K562 (cell line): Measurements from ENCODE around the gene ZBTB7A. TPM values are rescaled to one million over a fixed set of nuclear protein-coding genes. Genes with fewer than 3 reads are reported as not detected.

Source experiments
- ATAC-seq: fragments of 200-7000 bp; cut with Tn5 transposase; 3 replicates; pipeline ENCODE4 v1.9.1; 2020; ENCODE audit warnings: moderate library complexity
- BruUV-seq: library from RNA; stranded (reverse); fragments of 400-500 nt; replicated peaks from 2 replicates; lab custom pipeline; 2021; lab: Mats Ljungman, UMichigan
- CTCF ChIA-PET: fragments of 300-600 bp; formaldehyde crosslinking; extraction: SDS; loops from one replicate; lab custom pipeline; 2021; ENCODE audit warnings: low intra/inter-chr PET ratio; lab: Yijun Ruan, JAX
- POLR2A ChIA-PET: fragments of 300-600, 350-650 bp; sonication (Branson Sonifier 250); formaldehyde crosslinking; extraction: SDS; loops from one replicate; lab custom pipeline; 2021; ENCODE audit warnings: antibody characterized with exemption, inconsistent platforms; lab: Yijun Ruan, JAX
- DNase-seq, 4 experiments: peaks; one replicate each; pipeline versions ENCODE4 v3.0.0 to v3.0.0-alpha.2; 2011 to 2018; ENCODE audit warnings: low spot score in 3 of 4, mixed read lengths in 3 of 4; ENCODE audit errors: extremely low read depth in 1 of 4
- FAIRE-seq: peaks from 2 replicates; lab custom pipeline; 2011; peaks lifted over from hg19 to GRCh38; lab: Jason Lieb, UNC
- H2AFZ ChIP-seq: 2 replicates; pipeline ENCODE4 v1.6.0; 2011; ENCODE audit warnings: low read depth, low read length, control low read depth, inconsistent platforms
- H3K27ac ChIP-seq: fragments of 200-600 bp; 3 replicates; pipeline ENCODE4 v1.8.0; 2011; ENCODE audit warnings: low read depth, mild to moderate bottlenecking, control low read depth, inconsistent platforms, low read length, moderate library complexity, mixed read lengths; ENCODE audit errors: extremely low read depth
- H3K27me3 ChIP-seq, 2 experiments: fragments of 300-600 bp in 1 of 2; 2 replicates in 1 of 2; 3 replicates in 1 of 2; pipeline versions ENCODE4 v1.6.0 to v1.8.0; 2011; ENCODE audit warnings: inconsistent platforms in 2 of 2, low read length in 2 of 2, mild to moderate bottlenecking in 1 of 2, mixed read lengths in 1 of 2, moderate library complexity in 1 of 2; ENCODE audit not compliant: control insufficient read depth in 2 of 2, insufficient read depth in 2 of 2
- H3K36me3 ChIP-seq: fragments of 300-600 bp; 3 replicates; pipeline ENCODE4 v1.8.0; 2011; ENCODE audit warnings: mild to moderate bottlenecking, low read length, inconsistent platforms; ENCODE audit not compliant: control insufficient read depth, insufficient read depth
- H3K4me1 ChIP-seq, 2 experiments: fragments of 200-600 bp in 1 of 2; replicated peaks in 1 of 2; 2 replicates in 1 of 2; 3 replicates in 1 of 2; pipeline versions ENCODE4 v1.5.1 to v1.8.0; 2011; ENCODE audit warnings: inconsistent platforms in 2 of 2, low read length in 2 of 2, mild to moderate bottlenecking in 1 of 2, mixed read lengths in 1 of 2, moderate library complexity in 1 of 2; ENCODE audit not compliant: control insufficient read depth in 2 of 2, insufficient read depth in 2 of 2
- H3K4me2 ChIP-seq: 2 replicates; pipeline ENCODE4 v1.6.1; 2011; ENCODE audit warnings: low read length, control low read depth, inconsistent platforms, mixed read lengths; ENCODE audit not compliant: insufficient read depth
- H3K4me3 ChIP-seq: fragments of 200-600 bp; sonication (generic), shearing (Covaris generic); 2 replicates; pipeline ENCODE4 v1.5.1; 2016; ENCODE audit warnings: control low read depth, inconsistent platforms
- H3K79me2 ChIP-seq: fragments of 200-600 bp; 3 replicates; pipeline ENCODE4 v1.8.0; 2011; ENCODE audit warnings: low read length, inconsistent platforms; ENCODE audit not compliant: control insufficient read depth, insufficient read depth
- H3K9ac ChIP-seq, 2 experiments: 2 replicates each; pipeline versions ENCODE4 v1.6.0 to v1.6.1; 2011; ENCODE audit warnings: low read depth in 2 of 2, low read length in 2 of 2, control low read depth in 1 of 2, inconsistent platforms in 1 of 2, mild to moderate bottlenecking in 1 of 2, mixed read lengths in 1 of 2; ENCODE audit not compliant: insufficient read depth in 1 of 2
- H3K9me1 ChIP-seq: one replicate; pipeline ENCODE4 v1.6.0; 2011; ENCODE audit warnings: inconsistent platforms, mild to moderate bottlenecking, low read length, moderate library complexity; ENCODE audit not compliant: control insufficient read depth, insufficient read depth
- H3K9me3 ChIP-seq: replicated peaks from 2 replicates; pipeline ENCODE4 v1.5.1; 2011; ENCODE audit warnings: low read depth, low read length, inconsistent platforms; ENCODE audit not compliant: control insufficient read depth, insufficient read depth
- H4K20me1 ChIP-seq: replicated peaks from 2 replicates; pipeline ENCODE4 v1.6.1; 2011; ENCODE audit warnings: low read length, inconsistent platforms, mixed read lengths; ENCODE audit not compliant: control insufficient read depth, insufficient read depth
- CBX2 ChIP-seq: fragments of 200-600 bp; sonication (generic); IDR thresholded peaks from one replicate; pipeline ENCODE4 v1.6.1; 2012; ENCODE audit warnings: mild to moderate bottlenecking, low read length, inconsistent platforms; ENCODE audit not compliant: insufficient read depth, poor library complexity, severe bottlenecking
- CTBP1 ChIP-seq: fragments of 450-650 bp; IDR thresholded peaks from 2 replicates; pipeline ENCODE4 v1.6.1; 2016; ENCODE audit warnings: borderline replicate concordance
- HNRNPL ChIP-seq: fragments of 200-400 bp; formaldehyde crosslinking; IDR thresholded peaks from 2 replicates; pipeline ENCODE4 v1.6.1; 2017; ENCODE audit warnings: low read depth, mild to moderate bottlenecking, low read length
- MEF2D ChIP-seq: conservative IDR thresholded peaks from 2 replicates; pipeline ENCODE4 v1.6.1; 2016; ENCODE audit warnings: low read depth, missing genetic modification characterization, missing compliant biosample characterization
- POLR2G ChIP-seq: fragments of 200-400 bp; formaldehyde crosslinking; IDR thresholded peaks from 2 replicates; pipeline ENCODE4 v1.6.1; 2017; ENCODE audit warnings: low read depth, mild to moderate bottlenecking, antibody characterized with exemption, low read length, moderate library complexity
- PTBP1 ChIP-seq: fragments of 200-400 bp; formaldehyde crosslinking; IDR thresholded peaks from 2 replicates; pipeline ENCODE4 v1.6.1; 2017; ENCODE audit warnings: low read depth, low read length
- TEAD1 ChIP-seq, 2 experiments: fragments of 450-650 bp in 1 of 2; sonication (generic) in 1 of 2; formaldehyde crosslinking; IDR thresholded peaks; 2 replicates each; pipeline versions ENCODE4 v1.4.0 to v1.8.0; 2020 to 2022; ENCODE audit warnings: mild to moderate bottlenecking in 2 of 2, missing genetic modification reagents in 1 of 2
- TFAM ChIP-seq: fragments of 250-450 bp; sonication (Bioruptor Pico); conservative IDR thresholded peaks from 2 replicates; pipeline ENCODE4 v1.5.0; 2021; ENCODE audit warnings: mild to moderate bottlenecking, moderate library complexity
- ZNF239 ChIP-seq: fragments of 250-450 bp; sonication (Bioruptor Pico); IDR thresholded peaks from 2 replicates; pipeline ENCODE4 v1.4.0; 2020; ENCODE audit warnings: mild to moderate bottlenecking
- WGBS: fragments of 100-300 bp; shearing (Covaris generic); methylation state at CpG from one replicate; pipeline ENCODE4 v1.1.6; 2016; ENCODE audit warnings: low coverage, mixed read lengths; ENCODE audit not compliant: insufficient coverage; ENCODE audit errors: missing lambda C conversion rate; 5-methylcytosine and 5-hydroxymethylcytosine counted together
- in situ Hi-C: fragments of 300-500 bp; cut with MboI; formaldehyde crosslinking; loops from 4 replicates; pipeline ENCODE4 v1.15.0; 2018; ENCODE audit warnings: inconsistent platforms, mixed read lengths
- intact Hi-C: fragments of 100-400 bp; cut with micrococcal nuclease; formaldehyde crosslinking; loops from 2 replicates; pipeline ENCODE4 v1.14.2; 2022
- polyA plus RNA-seq, 8 experiments: library from polyadenylated mRNA; depleted of rRNA in 4 of 8; stranded (reverse) in 5 of 8; unstranded in 3 of 8; fragments of >200 nt; fragmentation: Nextera tagmentation in 2 of 8; fragmentation: Illumina TruSeq in 1 of 8; extraction: Ambion mirVana in 2 of 8; extraction: Trizol in 1 of 8; gene quantifications; 2 replicates each; pipeline versions ENCODE4 v1.2.1 to v1.2.3, GENCODE V29; 2011 to 2014; ENCODE audit warnings: inconsistent platforms in 1 of 8, missing spikeins in 1 of 8
- total RNA-seq, 7 experiments: library from RNA; depleted of rRNA in 6 of 7; stranded (reverse); fragments of >200 nt in 6 of 7; fragmentation: Illumina TruSeq in 2 of 7; extraction: Trizol in 2 of 7; gene quantifications; 2 replicates each; pipeline versions ENCODE4 v1.2.1 to v1.2.3, GENCODE V29; 2011 to 2021; ENCODE audit warnings: low replicate concordance in 1 of 7
- TF ChIP-seq, protein P1 (sequence below): fragments of 250-450 bp; sonication (Bioruptor Pico); IDR thresholded peaks from 2 replicates; pipeline ENCODE4 v1.8.0; 2021; ENCODE audit warnings: moderate library complexity, mild to moderate bottlenecking, inconsistent platforms
- TF ChIP-seq, protein P2 (sequence below): sonication (generic); formaldehyde crosslinking; IDR thresholded peaks from 2 replicates; pipeline ENCODE4 v1.8.1; 2022; ENCODE audit warnings: missing genetic modification reagents
- TF ChIP-seq, protein P3 (sequence below): fragments of 250-450 bp; sonication (Bioruptor Pico); IDR thresholded peaks from 2 replicates; pipeline ENCODE4 v1.8.0; 2022; ENCODE audit warnings: moderate library complexity, mild to moderate bottlenecking, inconsistent platforms

The ZBTB7A gene
- total and polyA plus RNA-seq, 9 of the 15 experiments (the other 6 are each of a cell fraction or from before 2014, with no cell fraction given) = 0.11 to 34.0 (median 4.6) TPM

DNA sequence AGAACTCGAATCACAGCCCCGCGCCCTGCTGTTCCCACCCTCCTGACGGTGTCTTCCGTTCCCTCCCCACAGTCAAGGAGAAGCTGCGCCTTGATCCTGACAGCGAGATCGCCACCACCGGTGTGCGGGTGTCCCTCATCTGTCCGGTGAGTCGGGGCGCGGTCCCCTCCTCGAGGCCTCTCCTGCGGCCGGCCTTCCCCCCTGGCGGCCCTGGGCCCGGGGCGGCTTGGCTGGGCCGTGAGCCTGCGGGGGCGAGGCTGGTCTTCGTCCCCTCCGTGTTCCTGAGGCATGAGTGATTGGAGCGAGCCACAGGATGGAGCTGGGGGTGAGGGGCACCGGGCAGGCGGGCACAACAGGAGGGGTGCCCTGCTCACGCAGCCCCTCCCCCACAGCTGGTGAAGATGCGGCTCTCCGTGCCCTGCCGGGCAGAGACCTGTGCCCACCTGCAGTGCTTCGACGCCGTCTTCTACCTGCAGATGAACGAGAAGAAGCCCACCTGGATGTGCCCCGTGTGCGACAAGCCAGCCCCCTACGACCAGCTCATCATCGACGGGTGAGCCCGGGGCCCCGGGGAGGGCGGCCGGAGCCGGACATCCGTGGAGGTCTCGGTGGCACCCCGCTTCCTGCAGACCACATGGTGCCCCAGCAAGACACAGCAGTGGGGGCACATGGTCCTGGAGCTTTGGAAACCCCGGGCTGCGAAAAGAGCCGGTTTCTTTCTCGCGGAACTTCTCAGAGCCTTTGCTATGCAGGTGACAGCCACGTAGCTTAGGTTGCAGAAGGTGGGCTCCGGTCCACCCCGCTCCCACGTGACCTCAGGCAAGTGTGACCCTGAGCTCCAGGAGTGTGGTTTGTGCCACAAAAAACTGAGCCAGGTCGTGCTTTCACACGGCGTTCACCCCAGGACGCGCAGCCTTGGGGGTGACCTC is 33.4 kb downstream of the ZBTB7A start:
- ChIA-PET CTCF (no interaction called here), POLR2A (interaction anchor here (0.6 to 2.2 kb wide), 4 partner anchors 8 to 194 kb away, joined by 3 to 8 read pairs (median 4); no protein-coding TSS in a partner anchor)
- H3K9ac ChIP-seq = peak overlapping the region in 1 of 2 experiments; percentile 26; a peak in 2 of 4 replicates
- no TSS peak for BruUV-seq
- no peak overlapping the region for H3K27ac ChIP-seq
- H3K4me2 ChIP-seq = no peak overlapping the region
- in situ Hi-C loops (no loop called here), intact Hi-C loops (no loop called here)
- TF ChIP-seq ZNF239 (CRISPR knock-in tag) = peak; percentile 74
- TF ChIP-seq CBX2 = no peak
- TF ChIP-seq, protein P1, sequence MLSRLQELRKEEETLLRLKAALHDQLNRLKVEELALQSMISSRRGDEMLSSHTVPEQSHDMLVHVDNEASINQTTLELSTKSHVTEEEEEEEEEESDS (CRISPR knock-in tag) = no peak
- TF ChIP-seq, protein P2, sequence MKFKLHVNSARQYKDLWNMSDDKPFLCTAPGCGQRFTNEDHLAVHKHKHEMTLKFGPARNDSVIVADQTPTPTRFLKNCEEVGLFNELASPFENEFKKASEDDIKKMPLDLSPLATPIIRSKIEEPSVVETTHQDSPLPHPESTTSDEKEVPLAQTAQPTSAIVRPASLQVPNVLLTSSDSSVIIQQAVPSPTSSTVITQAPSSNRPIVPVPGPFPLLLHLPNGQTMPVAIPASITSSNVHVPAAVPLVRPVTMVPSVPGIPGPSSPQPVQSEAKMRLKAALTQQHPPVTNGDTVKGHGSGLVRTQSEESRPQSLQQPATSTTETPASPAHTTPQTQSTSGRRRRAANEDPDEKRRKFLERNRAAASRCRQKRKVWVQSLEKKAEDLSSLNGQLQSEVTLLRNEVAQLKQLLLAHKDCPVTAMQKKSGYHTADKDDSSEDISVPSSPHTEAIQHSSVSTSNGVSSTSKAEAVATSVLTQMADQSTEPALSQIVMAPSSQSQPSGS (CRISPR knock-in tag) = no peak
- TF ChIP-seq HNRNPL = peak; percentile 77
- TF ChIP-seq, protein P3, sequence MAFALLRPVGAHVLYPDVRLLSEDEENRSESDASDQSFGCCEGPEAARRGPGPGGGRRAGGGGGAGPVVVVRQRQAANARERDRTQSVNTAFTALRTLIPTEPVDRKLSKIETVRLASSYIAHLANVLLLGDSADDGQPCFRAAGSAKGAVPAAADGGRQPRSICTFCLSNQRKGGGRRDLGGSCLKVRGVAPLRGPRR (CRISPR knock-in tag) = no peak
- TF ChIP-seq TEAD1 (CRISPR knock-in tag; IDR thresholded peaks at IDR 0.05) = no peak
- peak; percentile 52 for TF ChIP-seq POLR2G
- TF ChIP-seq PTBP1 = 0 out of 2 replicates have a peak, but pooled peaks have one; percentile 42
- TF ChIP-seq TFAM (CRISPR knock-in tag) = no peak
- no peak for TF ChIP-seq MEF2D (tag)
- TF ChIP-seq CTBP1 = no peak
- no peaks in the 10 kb centered on the region for H3K79me2 ChIP-seq
- no peaks in the 10 kb centered on the region; the same call in 1 of the 2 replicates for H4K20me1 ChIP-seq
- no peak for FAIRE-seq
- no peak overlapping the region for H3K4me3 ChIP-seq
- H2AFZ ChIP-seq = no peak overlapping the region
- peaks cover 69% of the 10 kb centered on the region for H3K36me3 ChIP-seq
- no peaks in the 10 kb centered on the region for H3K9me1 ChIP-seq
- peaks cover 6% of the 10 kb centered on the region for H3K9me3 ChIP-seq
- peaks cover 0 to 43% of the 10 kb centered on the region in 2 experiments; a peak in 2 of 5 replicates for H3K4me1 ChIP-seq
- WGBS = 86% methylated on average over 22 of the region's 63 CpGs
- no peak for ATAC-seq
- no peaks in the 10 kb centered on the region for H3K27me3 ChIP-seq
- no peak for DNase-seq
